GM21526 (cell line): ENCODE measurements around the gene DNAJC2.
A peak's percentile ranks its signal among the peaks of the same experiment; 100 is the strongest.
"Not testable (repeated sequence)": the region's sequence is repeated elsewhere in the genome, so short reads cannot be mapped to it uniquely, and the experiment has no call there.

Source experiments
- ATAC-seq: cut with Tn5 transposase; IDR thresholded peaks from one replicate; pipeline ENCODE4 v1.9.1; 2021; ENCODE audit warnings: moderate library complexity; ENCODE audit not compliant: unreplicated experiment, low FRiP score

The DNAJC2 gene

DNA sequence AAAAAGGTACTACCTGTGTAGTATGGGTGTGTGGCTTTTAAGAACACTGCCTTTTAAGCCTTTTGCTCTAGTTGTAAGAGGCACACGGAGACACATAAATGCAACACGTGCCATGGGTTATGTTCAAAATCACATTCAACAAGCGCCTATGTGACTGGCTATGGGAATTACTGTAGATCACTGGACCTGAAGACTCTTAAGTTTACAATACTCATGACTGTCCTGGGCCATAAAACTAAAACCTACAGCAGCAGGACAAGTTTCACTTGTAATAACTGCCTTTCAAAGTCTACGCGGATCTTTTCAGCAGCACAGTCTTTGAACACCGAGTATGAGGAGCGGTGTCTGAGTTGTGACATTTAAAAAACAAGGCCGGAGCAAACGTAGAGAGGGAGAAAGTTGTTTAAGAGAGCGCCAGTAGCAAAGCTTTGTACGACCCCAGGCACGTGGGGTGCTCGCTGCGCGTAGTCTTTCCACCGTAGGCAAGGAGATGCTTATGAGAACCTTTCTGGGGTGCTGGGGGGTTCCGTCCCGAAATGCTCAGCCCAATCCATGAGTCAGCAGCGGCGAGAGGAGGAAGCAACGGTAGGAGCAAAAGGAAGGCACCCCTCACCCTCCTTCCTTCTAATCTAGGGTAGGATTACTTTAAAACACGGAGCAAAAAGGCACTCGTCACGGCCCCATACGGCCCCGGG lies 662 bp downstream of the DNAJC2 start:
- ATAC-seq: peak; percentile 12

GRCh38 chr7:103343332-103343731 lies 1.2 kb downstream of the DNAJC2 start:
- no peak for ATAC-seq

GRCh38 chr7:103341466-103341865 lies 3.1 kb downstream of the DNAJC2 start:
- ATAC-seq: no peak

- no peak for ATAC-seq
Measured at GRCh38 chr7:103338864-103339263, 5.7 kb downstream of the DNAJC2 start.

DNA sequence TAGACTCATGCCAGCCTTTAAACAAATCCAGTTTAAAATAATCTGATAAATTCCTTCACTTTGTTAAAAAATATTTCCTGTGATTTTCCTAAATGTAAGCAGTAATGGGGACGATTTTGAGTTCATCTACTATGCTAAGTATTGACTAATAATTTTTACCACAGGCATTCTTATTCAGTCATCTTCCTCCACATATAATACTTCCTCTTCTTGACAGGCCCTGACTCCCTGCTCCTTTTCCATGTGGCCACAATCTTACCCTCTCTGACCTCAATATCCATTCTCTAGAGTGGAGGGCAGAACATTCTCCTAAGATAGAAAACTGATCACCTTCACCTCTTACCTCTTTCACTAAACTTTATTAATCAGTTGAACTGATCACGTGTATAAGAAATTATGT lies 7.8 kb downstream of the DNAJC2 start:
- ATAC-seq: no peak

GRCh38 chr7:103325744-103326143 lies 18.8 kb downstream of the DNAJC2 start:
- ATAC-seq: no peak

GRCh38 chr7:103317009-103317408 lies 27.6 kb downstream of the DNAJC2 start:
- no peak for ATAC-seq

- no peak for ATAC-seq
Measured at GRCh38 chr7:103316380-103316941, 28.1 kb downstream of the DNAJC2 start.

DNA sequence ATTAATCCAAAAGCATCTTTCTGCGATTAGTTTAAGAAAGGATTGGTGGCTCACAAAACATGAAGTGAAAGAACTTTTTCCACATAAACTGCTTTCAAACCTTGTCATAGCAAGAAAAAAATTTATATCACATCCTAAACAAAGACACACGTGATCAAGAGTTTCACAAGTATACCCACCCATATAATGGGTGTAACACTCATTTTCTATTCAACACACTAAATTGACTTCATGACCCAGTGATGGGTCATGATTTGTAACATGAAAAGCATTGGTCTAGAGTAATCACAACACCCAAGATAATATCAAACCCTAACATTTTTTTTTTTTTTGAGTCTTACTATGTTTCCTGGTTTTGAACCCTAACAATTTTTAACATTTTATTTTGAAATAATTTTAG lies 29.7 kb downstream of the DNAJC2 start:
- no peak for ATAC-seq

GRCh38 chr7:103307503-103308231 lies 36.9 kb downstream of the DNAJC2 start:
- ATAC-seq: no peak

DNA sequence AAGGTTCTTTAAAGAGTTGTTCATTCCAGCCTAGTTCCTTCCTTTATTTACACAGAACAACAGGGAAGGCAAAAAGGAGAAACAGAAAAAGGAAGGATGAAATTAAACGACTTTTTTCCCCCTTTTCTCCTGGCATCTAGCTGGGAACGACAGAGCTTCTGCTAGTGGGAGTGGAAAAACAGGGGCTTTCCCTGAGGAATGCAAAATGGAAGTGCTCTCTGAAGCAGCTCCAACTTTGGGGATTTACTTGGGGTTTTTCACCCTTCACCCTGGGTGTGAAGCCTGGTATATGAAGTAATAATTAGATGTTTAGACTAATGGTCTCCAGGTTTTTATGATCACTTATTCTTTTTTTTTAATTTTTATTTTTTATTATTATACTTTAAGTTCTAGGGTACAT lies 43.1 kb downstream of the DNAJC2 start:
- ATAC-seq: no peak

GRCh38 chr7:103299660-103300059 lies 44.9 kb downstream of the DNAJC2 start:
- no peak for ATAC-seq

DNA sequence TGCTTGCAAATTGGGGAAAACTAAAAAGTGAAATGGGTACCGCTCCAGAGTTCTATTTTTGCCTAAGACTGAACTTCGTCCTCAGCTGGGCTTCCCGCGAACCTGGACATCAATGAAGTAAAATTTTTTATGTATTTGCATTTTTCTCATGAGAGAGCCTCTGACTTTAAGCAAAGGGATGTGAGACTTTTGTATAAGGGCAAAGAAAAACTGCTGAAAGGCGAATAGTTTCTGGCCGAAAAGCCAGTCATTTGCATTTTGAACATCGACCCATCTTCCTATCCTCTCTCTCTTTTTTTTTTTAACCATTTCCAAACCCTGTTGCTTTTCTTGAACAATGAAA lies 46.8 kb downstream of the DNAJC2 start:
- ATAC-seq: peak; percentile 12

- peak; percentile 90 for ATAC-seq
Measured at GRCh38 chr7:103296901-103297836, 47.4 kb downstream of the DNAJC2 start, which contains the start of gene PMPCB. Gene PMPCB (plus strand): TSS chr7:103297435. CDS start chr7:103297460, 25 bp downstream.

GRCh38 chr7:103293526-103293925 lies 51.0 kb downstream of the DNAJC2 start:
- no peak for ATAC-seq

GRCh38 chr7:103292122-103292521 lies 52.4 kb downstream of the DNAJC2 start:
- no peak for ATAC-seq

DNA sequence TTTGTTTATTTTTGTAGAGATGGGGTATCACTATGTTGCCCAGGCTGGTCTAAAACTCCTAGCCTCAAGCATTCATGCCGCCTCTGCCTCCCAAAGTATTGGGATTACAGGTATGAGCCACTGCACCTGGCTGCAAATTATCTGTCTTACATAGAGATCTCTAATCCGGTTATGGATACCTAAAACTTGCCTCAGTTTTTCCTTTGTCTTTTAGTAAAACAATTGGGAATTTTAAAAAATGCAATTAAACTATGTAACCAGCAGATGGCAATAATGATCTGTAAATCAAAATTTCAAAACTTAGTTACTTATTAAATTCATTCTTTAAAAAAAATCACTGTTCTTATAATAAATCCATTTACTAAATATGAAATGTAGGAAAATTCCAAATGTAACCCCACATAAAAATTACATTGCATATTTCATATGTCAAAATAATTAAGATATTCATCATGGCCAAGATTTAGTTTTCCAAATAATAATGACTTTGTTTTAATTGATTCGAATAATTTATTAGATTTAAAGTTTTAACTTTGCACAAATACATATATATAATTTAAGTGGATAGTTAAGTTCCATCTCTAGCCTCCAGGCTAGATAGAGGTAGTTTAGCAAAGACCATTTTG lies 61.7 kb downstream of the DNAJC2 start:
- not testable (repeated sequence) for ATAC-seq

DNA sequence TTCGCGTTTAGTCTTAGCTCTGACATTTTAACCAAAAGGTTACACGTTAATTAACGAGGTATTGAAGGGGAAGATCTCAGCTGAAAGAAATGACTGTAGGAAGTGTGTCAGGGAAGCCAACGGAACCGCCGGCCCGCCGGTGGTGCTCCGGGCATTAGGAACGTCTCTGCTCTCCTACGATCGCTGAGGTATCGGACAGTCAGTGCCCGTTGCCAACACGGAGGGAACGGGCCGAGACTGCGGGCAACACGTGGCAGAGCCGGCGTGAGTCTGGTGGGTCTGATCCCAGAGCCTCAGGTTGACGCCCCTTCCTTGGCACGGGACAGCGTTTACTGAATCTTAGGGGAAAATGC lies 63.8 kb downstream of the DNAJC2 start:
- peak; percentile 23 for ATAC-seq

- ATAC-seq: peak; percentile 94
Measured at GRCh38 chr7:103279963-103280802, 64.4 kb downstream of the DNAJC2 start.

DNA sequence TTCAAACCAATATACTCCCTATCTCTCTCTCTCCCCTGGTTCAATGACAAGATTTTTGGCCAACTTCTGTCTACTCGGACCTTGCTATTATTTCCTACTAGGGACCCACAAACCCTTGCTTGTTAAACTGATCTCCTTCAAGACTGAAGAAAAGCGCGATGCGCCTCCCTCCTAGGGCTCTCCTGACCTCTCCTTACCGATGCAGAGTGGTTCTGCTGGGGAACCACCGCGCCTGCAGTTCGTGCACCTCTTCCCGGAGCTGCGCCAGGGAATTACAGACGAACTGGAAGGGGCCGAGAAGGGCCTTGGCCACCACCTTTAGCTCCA lies 65.0 kb downstream of the DNAJC2 start:
- peak; percentile 10 for ATAC-seq
